Measurements from ENCODE around the gene FAAP100.
"Not testable (repeated sequence)": the region's sequence is repeated elsewhere in the genome, so short reads cannot be mapped to it uniquely, and the experiment has no call there.

The FAAP100 gene

GRCh38 chr17:81552244-81553017 lies at the start of gene FAAP100:
Gene FAAP100 (minus strand): TSS chr17:81552353. CDS start chr17:81552330, 23 bp downstream.
- H3K9ac ChIP-seq (ENCODE audit: low read length): peak within 1 kb of the TSS; percentile 66
- H3K9me3 ChIP-seq (ENCODE audit: control insufficient read depth, low read length): no peaks in the 10 kb centered on the region
- peak within 1 kb of the TSS; percentile 74 for H3K4me3 ChIP-seq (ENCODE audit: low read length)
- H3K36me3 ChIP-seq (ENCODE audit: control insufficient read depth, insufficient read depth, low read length): no peaks in the 10 kb centered on the region
- peaks cover 38% of the 10 kb centered on the region for H3K4me1 ChIP-seq (ENCODE audit: control insufficient read depth, insufficient read depth, low read length)
- no peaks in the 10 kb centered on the region for H3K27me3 ChIP-seq (ENCODE audit: control insufficient read depth, insufficient read depth, low read length)

GRCh38 chr17:81601525-81602120 lies 49.5 kb upstream of the FAAP100 start:
- H3K9ac ChIP-seq (ENCODE audit: low read length): no peak overlapping the region
- H3K36me3 ChIP-seq (ENCODE audit: control insufficient read depth, insufficient read depth, low read length): peaks cover 4% of the 10 kb centered on the region
- no peaks in the 10 kb centered on the region for H3K27me3 ChIP-seq (ENCODE audit: control insufficient read depth, insufficient read depth, low read length)
- H3K4me3 ChIP-seq (ENCODE audit: low read length): no peak overlapping the region
- H3K9me3 ChIP-seq (ENCODE audit: control insufficient read depth, low read length): no peaks in the 10 kb centered on the region
- no peaks in the 10 kb centered on the region for H3K4me1 ChIP-seq (ENCODE audit: control insufficient read depth, insufficient read depth, low read length)

- H3K36me3 ChIP-seq (ENCODE audit: control insufficient read depth, insufficient read depth, low read length): no peaks in the 10 kb centered on the region
These were observed 47.8 kb upstream of the FAAP100 start for GRCh38 chr17:81599719-81600486.

GRCh38 chr17:81593105-81593871 lies 41.1 kb upstream of the FAAP100 start:
- Histone ChIP-seq H3K27me3 (ENCODE audit: control insufficient read depth, insufficient read depth, low read length) (no peaks in the 10 kb centered on the region), H3K9ac (ENCODE audit: low read length) (no peak overlapping the region), H3K9me3 (ENCODE audit: control insufficient read depth, low read length) (no peaks in the 10 kb centered on the region), H3K36me3 (ENCODE audit: control insufficient read depth, insufficient read depth, low read length) (peaks cover 11% of the 10 kb centered on the region), H3K4me1 (ENCODE audit: control insufficient read depth, insufficient read depth, low read length) (no peaks in the 10 kb centered on the region), H3K4me3 (ENCODE audit: low read length) (no peak overlapping the region)

More at GRCh38 chr17:81599719-81600486, 47.8 kb upstream of the FAAP100 start:
- Histone ChIP-seq H3K4me1 (ENCODE audit: control insufficient read depth, insufficient read depth, low read length) (no peaks in the 10 kb centered on the region), H3K9me3 (ENCODE audit: control insufficient read depth, low read length) (no peaks in the 10 kb centered on the region), H3K27me3 (ENCODE audit: control insufficient read depth, insufficient read depth, low read length) (no peaks in the 10 kb centered on the region), H3K9ac (ENCODE audit: low read length) (no peak overlapping the region), H3K4me3 (ENCODE audit: low read length) (no peak overlapping the region)

GRCh38 chr17:81591971-81592370 lies 39.8 kb upstream of the FAAP100 start:
- H3K27me3 ChIP-seq (ENCODE audit: control insufficient read depth, insufficient read depth, low read length): no peaks in the 10 kb centered on the region

GRCh38 chr17:81590121-81590520 lies 38.0 kb upstream of the FAAP100 start:
- Histone ChIP-seq H3K27me3 (ENCODE audit: control insufficient read depth, insufficient read depth, low read length) (no peaks in the 10 kb centered on the region), H3K9me3 (ENCODE audit: control insufficient read depth, low read length) (no peaks in the 10 kb centered on the region), H3K9ac (ENCODE audit: low read length) (no peak overlapping the region), H3K4me3 (ENCODE audit: low read length) (no peak overlapping the region), H3K36me3 (ENCODE audit: control insufficient read depth, insufficient read depth, low read length) (peaks cover 22% of the 10 kb centered on the region), H3K4me1 (ENCODE audit: control insufficient read depth, insufficient read depth, low read length) (no peaks in the 10 kb centered on the region)

More at GRCh38 chr17:81591971-81592370, 39.8 kb upstream of the FAAP100 start:
- Histone ChIP-seq H3K4me1 (ENCODE audit: control insufficient read depth, insufficient read depth, low read length) (no peaks in the 10 kb centered on the region), H3K9me3 (ENCODE audit: control insufficient read depth, low read length) (no peaks in the 10 kb centered on the region), H3K36me3 (ENCODE audit: control insufficient read depth, insufficient read depth, low read length) (peaks cover 17% of the 10 kb centered on the region), H3K4me3 (ENCODE audit: low read length) (no peak overlapping the region), H3K9ac (ENCODE audit: low read length) (no peak overlapping the region)

- no peaks in the 10 kb centered on the region for H3K4me1 ChIP-seq (ENCODE audit: control insufficient read depth, insufficient read depth, low read length)
- H3K27me3 ChIP-seq (ENCODE audit: control insufficient read depth, insufficient read depth, low read length): no peaks in the 10 kb centered on the region
- no peaks in the 10 kb centered on the region for H3K9me3 ChIP-seq (ENCODE audit: control insufficient read depth, low read length)
- no peak overlapping the region for H3K9ac ChIP-seq (ENCODE audit: low read length)
- H3K36me3 ChIP-seq (ENCODE audit: control insufficient read depth, insufficient read depth, low read length): peaks cover 22% of the 10 kb centered on the region
- no peak overlapping the region for H3K4me3 ChIP-seq (ENCODE audit: low read length)
These were observed 37.5 kb upstream of the FAAP100 start for GRCh38 chr17:81589612-81590011.

GRCh38 chr17:81586096-81586495 lies 33.9 kb upstream of the FAAP100 start:
- Histone ChIP-seq H3K4me3 (ENCODE audit: low read length) (no peak overlapping the region), H3K4me1 (ENCODE audit: control insufficient read depth, insufficient read depth, low read length) (no peaks in the 10 kb centered on the region), H3K27me3 (ENCODE audit: control insufficient read depth, insufficient read depth, low read length) (no peaks in the 10 kb centered on the region), H3K9me3 (ENCODE audit: control insufficient read depth, low read length) (no peaks in the 10 kb centered on the region), H3K36me3 (ENCODE audit: control insufficient read depth, insufficient read depth, low read length) (peaks cover 22% of the 10 kb centered on the region), H3K9ac (ENCODE audit: low read length) (no peak overlapping the region)

GRCh38 chr17:81584771-81585170 lies 32.6 kb upstream of the FAAP100 start:
- H3K4me3 ChIP-seq (ENCODE audit: low read length); H3K9ac ChIP-seq (ENCODE audit: low read length); H3K27me3 ChIP-seq (ENCODE audit: control insufficient read depth, insufficient read depth, low read length); H3K9me3 ChIP-seq (ENCODE audit: control insufficient read depth, low read length); H3K4me1 ChIP-seq (ENCODE audit: control insufficient read depth, insufficient read depth, low read length): not testable (repeated sequence)
- peaks cover 22% of the 10 kb centered on the region for H3K36me3 ChIP-seq (ENCODE audit: control insufficient read depth, insufficient read depth, low read length)

- no peaks in the 10 kb centered on the region for H3K9me3 ChIP-seq (ENCODE audit: control insufficient read depth, low read length)
- no peaks in the 10 kb centered on the region for H3K27me3 ChIP-seq (ENCODE audit: control insufficient read depth, insufficient read depth, low read length)
- no peaks in the 10 kb centered on the region for H3K4me1 ChIP-seq (ENCODE audit: control insufficient read depth, insufficient read depth, low read length)
- no peak overlapping the region for H3K9ac ChIP-seq (ENCODE audit: low read length)
- H3K4me3 ChIP-seq (ENCODE audit: low read length): no peak overlapping the region
- H3K36me3 ChIP-seq (ENCODE audit: control insufficient read depth, insufficient read depth, low read length): peaks cover 21% of the 10 kb centered on the region
These were observed 31.6 kb upstream of the FAAP100 start for GRCh38 chr17:81583589-81584342.

GRCh38 chr17:81582749-81583148 lies 30.6 kb upstream of the FAAP100 start:
- H3K27me3 ChIP-seq (ENCODE audit: control insufficient read depth, insufficient read depth, low read length): no peaks in the 10 kb centered on the region
- no peaks in the 10 kb centered on the region for H3K9me3 ChIP-seq (ENCODE audit: control insufficient read depth, low read length)
- no peak overlapping the region for H3K4me3 ChIP-seq (ENCODE audit: low read length)
- H3K4me1 ChIP-seq (ENCODE audit: control insufficient read depth, insufficient read depth, low read length): peaks cover under 1% of the 10 kb centered on the region
- peaks cover 10% of the 10 kb centered on the region for H3K36me3 ChIP-seq (ENCODE audit: control insufficient read depth, insufficient read depth, low read length)
- no peak overlapping the region for H3K9ac ChIP-seq (ENCODE audit: low read length)

All from mucosa of stomach (tissue), 1 donor.